Measurements from ENCODE around the gene EPYC.

The EPYC gene

DNA sequence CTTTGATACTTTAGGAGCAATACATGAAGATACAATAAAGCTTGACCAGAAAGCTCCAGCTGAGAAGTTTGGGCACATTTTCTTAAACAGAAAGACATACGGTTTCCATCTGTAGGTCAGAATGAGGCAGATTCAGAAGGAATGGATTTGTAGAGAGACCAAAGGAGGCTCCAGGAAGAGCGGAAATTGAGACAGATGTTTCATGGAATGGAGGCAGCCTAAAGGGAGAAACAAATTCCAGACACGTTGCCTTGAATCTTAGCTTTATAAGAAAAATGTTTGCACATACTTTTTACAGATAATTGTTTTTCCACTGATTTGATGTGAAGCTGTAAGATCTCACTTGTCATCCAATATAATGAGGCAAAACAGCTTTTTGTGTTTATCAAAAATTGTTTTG lies 24.8 kb downstream of the EPYC start:
- H2BK12ac ChIP-seq (ENCODE audit: low read length), result no peak overlapping the region
- H3K4me2 ChIP-seq (ENCODE audit: insufficient read depth, low read length, poor library complexity, severe bottlenecking), result no peak overlapping the region
- no peaks in the 10 kb centered on the region for H3K79me1 ChIP-seq (ENCODE audit: low read depth, low read length)
- H2BK15ac ChIP-seq (ENCODE audit: low read length), result no peak overlapping the region
- H3K4ac ChIP-seq (ENCODE audit: low read length), result no peak overlapping the region
- no peak overlapping the region for H3K14ac ChIP-seq (ENCODE audit: low read length)
- H2BK5ac ChIP-seq (ENCODE audit: low read length), result no peak overlapping the region
- H4K91ac ChIP-seq (ENCODE audit: low read depth, low read length, poor library complexity), result no peak overlapping the region
- H3K36me3 ChIP-seq (replicated peaks in 1 of 2; ENCODE audit: control insufficient read depth in 2 of 2, insufficient read depth in 2 of 2, low read length in 2 of 2), result no peaks in the 10 kb centered on the region
- H3K4me3 ChIP-seq (ENCODE audit: low read length in 2 of 2), result no peak overlapping the region
- H3K9me3 ChIP-seq (replicated peaks in 1 of 2; ENCODE audit: control insufficient read depth in 2 of 2, insufficient read depth in 1 of 2, low read depth in 1 of 2, low read length in 2 of 2), result no peaks in the 10 kb centered on the region
- H3K23ac ChIP-seq (ENCODE audit: low read depth, low read length, poor library complexity), result no peak overlapping the region
- H2AK5ac ChIP-seq (ENCODE audit: low read depth, low read length), result no peak overlapping the region
- H3K9ac ChIP-seq (ENCODE audit: low read depth, low read length, poor library complexity), result no peak overlapping the region
- H3K27me3 ChIP-seq (ENCODE audit: control insufficient read depth in 3 of 3, insufficient read depth in 3 of 3, low read depth in 1 of 3, low read length in 3 of 3), result no peaks in the 10 kb centered on the region
- no peak overlapping the region for H2BK120ac ChIP-seq (ENCODE audit: low read depth, low read length)
- H4K8ac ChIP-seq (ENCODE audit: low read depth, low read length), result no peak overlapping the region
- H3K4me1 ChIP-seq (ENCODE audit: control insufficient read depth in 2 of 2, insufficient read depth in 1 of 2, low read depth in 1 of 2, low read length in 2 of 2), result peaks cover 0 to 3% of the 10 kb centered on the region in 2 donors
- H2AFZ ChIP-seq (ENCODE audit: low read length), result no peak overlapping the region
- no peak overlapping the region for H3K18ac ChIP-seq (ENCODE audit: low read length)
- no peak overlapping the region for H3K27ac ChIP-seq (replicated peaks; ENCODE audit: low read length)
- no CpG with 5 or more reads among the region's 3 CpGs for whole genome bisulfite sequencing, 2 donors (ENCODE audit: extremely low coverage in 2 of 2, insufficient read length in 2 of 2, insufficient replicate concordance in 1 of 2)
- no peak for DNase-seq (ENCODE audit: low spot score)

DNA sequence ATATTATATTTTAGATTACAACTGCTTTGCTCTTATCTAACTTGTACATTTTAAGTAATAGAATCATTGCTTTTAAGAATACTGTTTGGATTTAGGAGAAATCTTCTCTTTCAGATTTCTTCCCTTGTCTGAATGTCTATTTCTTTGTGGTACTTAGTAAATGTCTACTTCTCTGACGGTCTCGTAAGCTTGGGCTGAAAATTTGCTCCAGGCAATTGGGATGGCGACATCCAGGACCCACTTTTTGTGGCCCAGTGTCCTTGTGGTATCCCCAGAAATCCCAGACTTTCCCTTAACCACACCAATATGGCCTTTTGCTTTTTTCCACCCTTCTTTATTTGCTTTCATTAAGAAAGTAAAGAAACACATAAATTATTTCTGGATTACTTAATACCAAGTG lies 25.8 kb downstream of the EPYC start:
- H4K8ac ChIP-seq (ENCODE audit: low read depth, low read length), result no peak overlapping the region
- H3K9me3 ChIP-seq (replicated peaks in 1 of 2; ENCODE audit: control insufficient read depth in 2 of 2, insufficient read depth in 1 of 2, low read depth in 1 of 2, low read length in 2 of 2), result no peaks in the 10 kb centered on the region
- H2BK12ac ChIP-seq (ENCODE audit: low read length), result no peak overlapping the region
- H3K27ac ChIP-seq (replicated peaks; ENCODE audit: low read length), result no peak overlapping the region
- no peak overlapping the region for H3K9ac ChIP-seq (ENCODE audit: low read depth, low read length, poor library complexity)
- no peak overlapping the region for H3K4me2 ChIP-seq (ENCODE audit: insufficient read depth, low read length, poor library complexity, severe bottlenecking)
- peaks cover 0 to 3% of the 10 kb centered on the region in 2 donors for H3K4me1 ChIP-seq (ENCODE audit: control insufficient read depth in 2 of 2, insufficient read depth in 1 of 2, low read depth in 1 of 2, low read length in 2 of 2)
- no peak overlapping the region for H3K4me3 ChIP-seq (ENCODE audit: low read length in 2 of 2)
- H3K18ac ChIP-seq (ENCODE audit: low read length), result no peak overlapping the region
- no peak overlapping the region for H2AK5ac ChIP-seq (ENCODE audit: low read depth, low read length)
- H3K23ac ChIP-seq (ENCODE audit: low read depth, low read length, poor library complexity), result no peak overlapping the region
- H3K4ac ChIP-seq (ENCODE audit: low read length), result no peak overlapping the region
- WGBS, 2 donors (ENCODE audit: extremely low coverage in 2 of 2, insufficient read length in 2 of 2, insufficient replicate concordance in 1 of 2), result no CpG with 5 or more reads among the region's 3 CpGs
- no peaks in the 10 kb centered on the region for H3K79me1 ChIP-seq (ENCODE audit: low read depth, low read length)
- H4K91ac ChIP-seq (ENCODE audit: low read depth, low read length, poor library complexity), result no peak overlapping the region
- H2AFZ ChIP-seq (ENCODE audit: low read length), result no peak overlapping the region
- H2BK15ac ChIP-seq (ENCODE audit: low read length), result no peak overlapping the region
- no peak overlapping the region for H3K14ac ChIP-seq (ENCODE audit: low read length)
- no peaks in the 10 kb centered on the region for H3K27me3 ChIP-seq (ENCODE audit: control insufficient read depth in 3 of 3, insufficient read depth in 3 of 3, low read depth in 1 of 3, low read length in 3 of 3)
- no peak overlapping the region for H2BK5ac ChIP-seq (ENCODE audit: low read length)
- no peaks in the 10 kb centered on the region for H3K36me3 ChIP-seq (replicated peaks in 1 of 2; ENCODE audit: control insufficient read depth in 2 of 2, insufficient read depth in 2 of 2, low read length in 2 of 2)
- H2BK120ac ChIP-seq (ENCODE audit: low read depth, low read length), result no peak overlapping the region
- no peak for DNase-seq (ENCODE audit: low spot score)

DNA sequence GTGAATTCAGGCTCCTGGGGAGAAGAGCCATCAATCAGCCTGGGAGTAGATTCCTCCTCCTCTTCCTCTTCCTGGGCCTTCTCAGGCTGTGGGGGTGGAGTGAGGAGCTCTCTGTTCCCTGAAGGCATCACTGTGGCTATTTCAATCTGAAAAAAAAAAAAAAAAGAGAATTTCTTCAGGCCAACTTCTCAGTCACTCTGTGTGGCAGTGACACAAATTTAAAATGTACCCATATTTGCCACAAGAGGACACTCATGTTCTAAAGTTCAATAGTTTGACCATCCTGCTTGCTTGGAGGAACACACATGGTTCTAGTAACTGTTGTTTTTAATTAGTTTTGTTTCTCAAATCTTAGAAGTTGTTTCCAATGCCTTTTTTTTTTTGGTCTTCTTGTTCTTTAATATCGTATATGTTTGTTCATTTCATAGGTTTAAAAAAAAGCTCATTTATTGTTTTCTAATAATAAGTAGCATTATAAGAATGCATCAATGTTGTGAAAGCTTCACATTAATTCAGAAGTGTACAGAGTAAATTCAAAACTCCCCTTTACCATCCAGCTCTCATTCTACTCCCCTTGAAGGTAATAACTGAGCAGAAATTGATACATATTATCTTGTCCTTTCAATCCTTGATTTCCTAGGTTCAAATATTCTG lies 26.5 kb downstream of the EPYC start:
- WGBS, 2 donors (ENCODE audit: extremely low coverage in 2 of 2, insufficient read length in 2 of 2, insufficient replicate concordance in 1 of 2), result no CpG with 5 or more reads among the region's 1 CpG
- H4K91ac ChIP-seq (ENCODE audit: low read depth, low read length, poor library complexity), result no peak overlapping the region
- no peak overlapping the region for H2BK120ac ChIP-seq (ENCODE audit: low read depth, low read length)
- no peak overlapping the region for H3K4me2 ChIP-seq (ENCODE audit: insufficient read depth, low read length, poor library complexity, severe bottlenecking)
- H3K14ac ChIP-seq (ENCODE audit: low read length), result no peak overlapping the region
- H3K4ac ChIP-seq (ENCODE audit: low read length), result no peak overlapping the region
- no peak overlapping the region for H3K4me3 ChIP-seq (ENCODE audit: low read length in 2 of 2)
- peak overlapping the region; percentile 19 for H2AFZ ChIP-seq (ENCODE audit: low read length)
- H4K8ac ChIP-seq (ENCODE audit: low read depth, low read length), result no peak overlapping the region
- H2BK15ac ChIP-seq (ENCODE audit: low read length), result no peak overlapping the region
- no peaks in the 10 kb centered on the region for H3K27me3 ChIP-seq (ENCODE audit: control insufficient read depth in 3 of 3, insufficient read depth in 3 of 3, low read depth in 1 of 3, low read length in 3 of 3)
- DNase-seq (ENCODE audit: low spot score), result peak; percentile 29
- no peak overlapping the region for H3K9ac ChIP-seq (ENCODE audit: low read depth, low read length, poor library complexity)
- H2BK5ac ChIP-seq (ENCODE audit: low read length), result no peak overlapping the region
- no peak overlapping the region for H2AK5ac ChIP-seq (ENCODE audit: low read depth, low read length)
- no peaks in the 10 kb centered on the region for H3K9me3 ChIP-seq (replicated peaks in 1 of 2; ENCODE audit: control insufficient read depth in 2 of 2, insufficient read depth in 1 of 2, low read depth in 1 of 2, low read length in 2 of 2)
- H3K4me1 ChIP-seq (ENCODE audit: control insufficient read depth in 2 of 2, insufficient read depth in 1 of 2, low read depth in 1 of 2, low read length in 2 of 2), result no peaks in the 10 kb centered on the region
- no peaks in the 10 kb centered on the region for H3K79me1 ChIP-seq (ENCODE audit: low read depth, low read length)
- no peak overlapping the region for H3K18ac ChIP-seq (ENCODE audit: low read length)
- H2BK12ac ChIP-seq (ENCODE audit: low read length), result no peak overlapping the region
- no peak overlapping the region for H3K23ac ChIP-seq (ENCODE audit: low read depth, low read length, poor library complexity)
- H3K27ac ChIP-seq (replicated peaks; ENCODE audit: low read length), result no peak overlapping the region
- H3K36me3 ChIP-seq (replicated peaks in 1 of 2; ENCODE audit: control insufficient read depth in 2 of 2, insufficient read depth in 2 of 2, low read length in 2 of 2), result no peaks in the 10 kb centered on the region

DNA sequence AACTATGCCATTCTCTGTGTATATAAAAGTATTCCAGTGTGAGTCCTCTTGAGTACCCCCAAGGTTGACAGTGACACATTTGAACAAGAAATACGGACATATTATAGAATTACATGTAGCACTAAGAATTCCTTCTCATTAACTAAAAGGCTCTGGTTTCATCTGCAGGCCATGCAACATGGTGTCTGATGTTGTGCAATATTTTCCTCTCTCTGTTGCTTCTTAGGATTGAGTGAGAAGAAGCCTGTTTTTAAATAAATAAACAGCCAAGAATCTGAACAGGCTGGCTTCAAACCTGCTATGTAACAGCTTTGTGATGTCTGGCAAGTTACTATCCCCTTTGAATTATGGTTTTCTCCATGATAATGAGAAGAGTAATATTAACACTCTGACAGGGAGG lies 27.5 kb downstream of the EPYC start:
- Histone ChIP-seq H2AK5ac (ENCODE audit: low read depth, low read length) (no peak overlapping the region), H3K9ac (ENCODE audit: low read depth, low read length, poor library complexity) (no peak overlapping the region), H2AFZ (ENCODE audit: low read length) (no peak overlapping the region), H3K4me3 (ENCODE audit: low read length in 2 of 2) (no peak overlapping the region), H2BK15ac (ENCODE audit: low read length) (no peak overlapping the region), H3K18ac (ENCODE audit: low read length) (no peak overlapping the region), H3K4me2 (ENCODE audit: insufficient read depth, low read length, poor library complexity, severe bottlenecking) (no peak overlapping the region), H3K9me3 (replicated peaks in 1 of 2; ENCODE audit: control insufficient read depth in 2 of 2, insufficient read depth in 1 of 2, low read depth in 1 of 2, low read length in 2 of 2) (no peaks in the 10 kb centered on the region), H3K79me1 (ENCODE audit: low read depth, low read length) (no peaks in the 10 kb centered on the region), H2BK12ac (ENCODE audit: low read length) (no peak overlapping the region), H3K4ac (ENCODE audit: low read length) (no peak overlapping the region), H2BK5ac (ENCODE audit: low read length) (no peak overlapping the region), H4K8ac (ENCODE audit: low read depth, low read length) (no peak overlapping the region), H2BK120ac (ENCODE audit: low read depth, low read length) (no peak overlapping the region), H4K91ac (ENCODE audit: low read depth, low read length, poor library complexity) (no peak overlapping the region), H3K27me3 (ENCODE audit: control insufficient read depth in 3 of 3, insufficient read depth in 3 of 3, low read depth in 1 of 3, low read length in 3 of 3) (no peaks in the 10 kb centered on the region), H3K14ac (ENCODE audit: low read length) (no peak overlapping the region), H3K27ac (replicated peaks; ENCODE audit: low read length) (no peak overlapping the region), H3K23ac (ENCODE audit: low read depth, low read length, poor library complexity) (no peak overlapping the region), H3K36me3 (replicated peaks in 1 of 2; ENCODE audit: control insufficient read depth in 2 of 2, insufficient read depth in 2 of 2, low read length in 2 of 2) (no peaks in the 10 kb centered on the region), H3K4me1 (ENCODE audit: control insufficient read depth in 2 of 2, insufficient read depth in 1 of 2, low read depth in 1 of 2, low read length in 2 of 2) (no peaks in the 10 kb centered on the region)
- no peak for DNase-seq (ENCODE audit: low spot score)
- WGBS, 2 donors (ENCODE audit: extremely low coverage in 2 of 2, insufficient read length in 2 of 2, insufficient replicate concordance in 1 of 2), result no CpG with 5 or more reads among the region's 1 CpG
